Gastroesophageal sphincter (tissue), 3 donors: ENCODE measurements around the gene EIF1B.

Source experiments
- POLR2A ChIP-seq, 2 donors: fragments of 450-650 bp; IDR thresholded peaks; one replicate each; pipeline ENCODE4 v1.6.1; 2017; ENCODE audit warnings: antibody characterized with exemption in 2 of 2, mild to moderate bottlenecking in 2 of 2, moderate library complexity in 1 of 2
- POLR2AphosphoS5 ChIP-seq: sonication (generic); formaldehyde crosslinking; IDR thresholded peaks from one replicate; pipeline ENCODE4 v1.6.1; 2017; ENCODE audit warnings: antibody characterized with exemption
- TF ChIP-seq, protein P1 (sequence below), 4 experiments: fragments of 200-600 bp in 2 of 4; fragments of 450-650 bp in 2 of 4; sonication (generic) in 1 of 4; IDR thresholded peaks; one replicate each; pipeline ENCODE4 v1.5.1; 2017 to 2019; ENCODE audit warnings: antibody characterized with exemption in 4 of 4, mild to moderate bottlenecking in 2 of 4, moderate library complexity in 2 of 4

DNA sequence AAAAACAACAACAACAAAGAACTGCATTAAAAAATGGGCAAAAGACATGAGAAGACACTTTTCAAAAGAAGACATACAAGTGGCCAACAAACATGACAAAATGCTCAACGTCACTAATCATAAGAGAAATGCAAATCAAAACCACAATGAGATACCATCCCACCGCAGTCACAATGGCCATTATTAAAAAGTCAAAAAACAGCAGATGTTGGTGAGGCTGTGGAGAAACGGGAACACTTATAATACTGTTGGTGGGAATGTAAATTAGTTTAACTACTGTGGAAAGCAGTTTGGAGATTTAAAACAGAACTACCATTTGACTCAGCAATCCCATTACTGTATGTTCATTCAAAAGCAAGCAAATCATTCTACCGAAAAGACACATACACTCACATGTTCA is 15.1 kb downstream of the EIF1B start:
- TF ChIP-seq, protein P1, sequence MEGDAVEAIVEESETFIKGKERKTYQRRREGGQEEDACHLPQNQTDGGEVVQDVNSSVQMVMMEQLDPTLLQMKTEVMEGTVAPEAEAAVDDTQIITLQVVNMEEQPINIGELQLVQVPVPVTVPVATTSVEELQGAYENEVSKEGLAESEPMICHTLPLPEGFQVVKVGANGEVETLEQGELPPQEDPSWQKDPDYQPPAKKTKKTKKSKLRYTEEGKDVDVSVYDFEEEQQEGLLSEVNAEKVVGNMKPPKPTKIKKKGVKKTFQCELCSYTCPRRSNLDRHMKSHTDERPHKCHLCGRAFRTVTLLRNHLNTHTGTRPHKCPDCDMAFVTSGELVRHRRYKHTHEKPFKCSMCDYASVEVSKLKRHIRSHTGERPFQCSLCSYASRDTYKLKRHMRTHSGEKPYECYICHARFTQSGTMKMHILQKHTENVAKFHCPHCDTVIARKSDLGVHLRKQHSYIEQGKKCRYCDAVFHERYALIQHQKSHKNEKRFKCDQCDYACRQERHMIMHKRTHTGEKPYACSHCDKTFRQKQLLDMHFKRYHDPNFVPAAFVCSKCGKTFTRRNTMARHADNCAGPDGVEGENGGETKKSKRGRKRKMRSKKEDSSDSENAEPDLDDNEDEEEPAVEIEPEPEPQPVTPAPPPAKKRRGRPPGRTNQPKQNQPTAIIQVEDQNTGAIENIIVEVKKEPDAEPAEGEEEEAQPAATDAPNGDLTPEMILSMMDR (IDR thresholded peaks at IDR 0.05), result no peak
- no peak for TF ChIP-seq POLR2AphosphoS5
- no peak for TF ChIP-seq POLR2A (IDR thresholded peaks at IDR 0.05)
